HG02798 (cell line): ENCODE results near the gene C6orf120.
A peak's percentile ranks its signal among the peaks of the same experiment; 100 is the strongest.

Source experiments
- ATAC-seq: cut with Tn5 transposase; IDR thresholded peaks from one replicate; pipeline ENCODE4 v1.9.1; 2021; ENCODE audit warnings: mild to moderate bottlenecking; ENCODE audit not compliant: unreplicated experiment, poor library complexity

C6orf120 gene

GRCh38 chr6:169723991-169724493 is 22.1 kb downstream of the C6orf120 start:
- peak; percentile 49 for ATAC-seq

GRCh38 chr6:169724494-169725124 is 22.7 kb downstream of the C6orf120 start, which contains the start of gene PHF10:
Gene PHF10, minus strand, starts transcription at chr6:169724500. Its CDS starts 569 bp downstream, at chr6:169723931.
- ATAC-seq = peak; percentile 52

GRCh38 chr6:169725125-169726048 is 23.5 kb downstream of the C6orf120 start:
- ATAC-seq = no peak

GRCh38 chr6:169726049-169726400 is 24.1 kb downstream of the C6orf120 start:
- ATAC-seq = no peak

GRCh38 chr6:169726963-169727362 is 25.0 kb downstream of the C6orf120 start:
- ATAC-seq = no peak

DNA sequence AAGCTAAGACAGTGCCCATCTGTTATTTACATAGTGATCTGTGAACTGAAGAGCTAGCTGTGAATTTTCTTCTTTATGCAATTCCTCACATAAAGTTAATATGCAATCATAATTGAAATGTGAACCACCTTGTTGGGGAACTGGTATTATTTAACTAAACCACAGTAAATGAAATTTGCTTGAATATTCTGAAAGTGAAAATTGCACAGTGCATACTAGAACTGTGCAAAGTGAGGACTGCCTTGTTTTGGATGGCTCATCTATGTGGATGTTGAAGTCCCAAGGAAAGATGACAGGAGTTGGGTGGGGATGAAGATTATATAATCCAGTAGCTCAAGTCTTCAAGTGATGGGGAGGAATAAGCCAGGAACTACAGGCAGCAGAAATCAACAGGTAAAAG is 28.0 kb downstream of the C6orf120 start:
- no peak for ATAC-seq

- ATAC-seq = no peak
These were observed 36.5 kb downstream of the C6orf120 start for GRCh38 chr6:169738204-169738975.

GRCh38 chr6:169738976-169739529 is 37.1 kb downstream of the C6orf120 start:
- ATAC-seq = no peak

- no peak for ATAC-seq
These were observed 39.4 kb downstream of the C6orf120 start for GRCh38 chr6:169741344-169741743.

DNA sequence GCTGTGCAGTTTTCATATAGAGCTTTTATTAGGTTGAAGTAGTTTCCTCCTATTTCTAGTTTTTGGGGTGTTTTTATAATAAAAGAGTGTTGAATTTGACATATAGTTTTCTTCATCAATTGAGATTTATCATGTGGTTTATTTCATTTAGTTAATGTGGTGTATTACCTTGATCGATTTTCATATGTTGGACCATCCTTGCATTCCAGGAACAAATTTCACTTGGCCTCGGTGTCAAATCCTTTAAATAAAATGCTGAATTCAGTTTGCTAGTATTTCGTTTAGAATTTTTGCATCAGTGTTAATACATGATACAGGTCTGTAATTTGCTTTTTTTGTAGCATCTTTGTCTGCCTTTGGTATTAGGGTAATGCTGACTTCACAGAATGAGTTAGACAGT is 43.5 kb downstream of the C6orf120 start:
- ATAC-seq = no peak

GRCh38 chr6:169746556-169746955 is 44.6 kb downstream of the C6orf120 start:
- ATAC-seq = no peak

- ATAC-seq = peak; percentile 98
These were observed 49.5 kb downstream of the C6orf120 start, which contains the start of the genes DYNLT2 and ERMARD for GRCh38 chr6:169751242-169752073. Gene DYNLT2, minus strand, starts transcription at chr6:169751572. Its CDS starts 114 bp downstream, at chr6:169751458. Gene ERMARD, plus strand, starts transcription at chr6:169751622. Its CDS starts 36 bp downstream, at chr6:169751658.

GRCh38 chr6:169752074-169752623 is 50.2 kb downstream of the C6orf120 start:
- no peak for ATAC-seq
